ENCODE data around the gene TMEM158.

Gene TMEM158

DNA sequence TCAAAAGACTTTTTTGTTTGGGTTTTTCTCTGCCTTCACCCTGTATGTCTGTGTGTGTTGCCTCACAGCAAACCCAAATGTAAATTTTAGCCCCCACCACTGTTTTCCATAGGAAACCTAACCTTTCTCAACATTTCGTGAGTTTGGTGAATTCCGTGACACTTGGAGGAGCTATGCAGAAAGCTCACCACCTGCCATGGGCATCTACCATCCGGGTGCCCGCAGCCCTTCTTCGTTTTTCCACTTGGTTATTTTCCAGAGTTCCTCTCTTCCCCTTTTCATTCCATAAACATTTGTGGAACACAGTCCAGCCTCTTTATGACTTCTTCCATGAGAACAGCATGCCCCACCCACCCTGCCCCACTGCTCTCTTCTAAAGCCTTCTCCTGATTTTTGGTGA is 31.3 kb downstream of the TMEM158 start:
- TF ChIP-seq FOXM1 (IDR thresholded peaks at IDR 0.05; ENCODE audit: borderline replicate concordance, low read depth) = no peak
- TF ChIP-seq MAX (IDR thresholded peaks at IDR 0.05) = no peak
- TF ChIP-seq TEAD4 (IDR thresholded peaks at IDR 0.05) = no peak
- no peak for TF ChIP-seq ZBTB7A (IDR thresholded peaks at IDR 0.05; ENCODE audit: low read depth)
- TF ChIP-seq TAF1 (IDR thresholded peaks at IDR 0.05; ENCODE audit: low read depth) = no peak
- TF ChIP-seq, protein P1, sequence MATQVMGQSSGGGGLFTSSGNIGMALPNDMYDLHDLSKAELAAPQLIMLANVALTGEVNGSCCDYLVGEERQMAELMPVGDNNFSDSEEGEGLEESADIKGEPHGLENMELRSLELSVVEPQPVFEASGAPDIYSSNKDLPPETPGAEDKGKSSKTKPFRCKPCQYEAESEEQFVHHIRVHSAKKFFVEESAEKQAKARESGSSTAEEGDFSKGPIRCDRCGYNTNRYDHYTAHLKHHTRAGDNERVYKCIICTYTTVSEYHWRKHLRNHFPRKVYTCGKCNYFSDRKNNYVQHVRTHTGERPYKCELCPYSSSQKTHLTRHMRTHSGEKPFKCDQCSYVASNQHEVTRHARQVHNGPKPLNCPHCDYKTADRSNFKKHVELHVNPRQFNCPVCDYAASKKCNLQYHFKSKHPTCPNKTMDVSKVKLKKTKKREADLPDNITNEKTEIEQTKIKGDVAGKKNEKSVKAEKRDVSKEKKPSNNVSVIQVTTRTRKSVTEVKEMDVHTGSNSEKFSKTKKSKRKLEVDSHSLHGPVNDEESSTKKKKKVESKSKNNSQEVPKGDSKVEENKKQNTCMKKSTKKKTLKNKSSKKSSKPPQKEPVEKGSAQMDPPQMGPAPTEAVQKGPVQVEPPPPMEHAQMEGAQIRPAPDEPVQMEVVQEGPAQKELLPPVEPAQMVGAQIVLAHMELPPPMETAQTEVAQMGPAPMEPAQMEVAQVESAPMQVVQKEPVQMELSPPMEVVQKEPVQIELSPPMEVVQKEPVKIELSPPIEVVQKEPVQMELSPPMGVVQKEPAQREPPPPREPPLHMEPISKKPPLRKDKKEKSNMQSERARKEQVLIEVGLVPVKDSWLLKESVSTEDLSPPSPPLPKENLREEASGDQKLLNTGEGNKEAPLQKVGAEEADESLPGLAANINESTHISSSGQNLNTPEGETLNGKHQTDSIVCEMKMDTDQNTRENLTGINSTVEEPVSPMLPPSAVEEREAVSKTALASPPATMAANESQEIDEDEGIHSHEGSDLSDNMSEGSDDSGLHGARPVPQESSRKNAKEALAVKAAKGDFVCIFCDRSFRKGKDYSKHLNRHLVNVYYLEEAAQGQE (IDR thresholded peaks at IDR 0.05; ENCODE audit: low read depth) = no peak
- TF ChIP-seq TCF12 (IDR thresholded peaks at IDR 0.05; ENCODE audit: low read depth) = no peak
- no peak for TF ChIP-seq YY1 (IDR thresholded peaks at IDR 0.05; ENCODE audit: low read depth)
- no peak for TF ChIP-seq CREB1 (IDR thresholded peaks at IDR 0.05; ENCODE audit: low read depth)
- TF ChIP-seq RAD21 (IDR thresholded peaks at IDR 0.05; ENCODE audit: low read depth) = no peak
- no peak for TF ChIP-seq CEBPB (IDR thresholded peaks at IDR 0.05)
- TF ChIP-seq NFIC (IDR thresholded peaks at IDR 0.05) = no peak
- no peak for TF ChIP-seq EP300 (IDR thresholded peaks at IDR 0.05; ENCODE audit: borderline replicate concordance)
- TF ChIP-seq, protein P2, sequence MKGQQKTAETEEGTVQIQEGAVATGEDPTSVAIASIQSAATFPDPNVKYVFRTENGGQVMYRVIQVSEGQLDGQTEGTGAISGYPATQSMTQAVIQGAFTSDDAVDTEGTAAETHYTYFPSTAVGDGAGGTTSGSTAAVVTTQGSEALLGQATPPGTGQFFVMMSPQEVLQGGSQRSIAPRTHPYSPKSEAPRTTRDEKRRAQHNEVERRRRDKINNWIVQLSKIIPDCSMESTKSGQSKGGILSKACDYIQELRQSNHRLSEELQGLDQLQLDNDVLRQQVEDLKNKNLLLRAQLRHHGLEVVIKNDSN (IDR thresholded peaks at IDR 0.05) = no peak
- no peak for TF ChIP-seq EGR1 (IDR thresholded peaks at IDR 0.05)

GRCh38 chr3:45191924-45192417 is 34.1 kb downstream of the TMEM158 start:
- no peak for TF ChIP-seq EP300 (IDR thresholded peaks at IDR 0.05; ENCODE audit: borderline replicate concordance)
- TF ChIP-seq ZBTB7A (IDR thresholded peaks at IDR 0.05; ENCODE audit: low read depth) = no peak
- TF ChIP-seq TAF1 (IDR thresholded peaks at IDR 0.05; ENCODE audit: low read depth) = no peak
- TF ChIP-seq, protein P2 (IDR thresholded peaks at IDR 0.05) = no peak
- TF ChIP-seq EGR1 (IDR thresholded peaks at IDR 0.05) = no peak
- TF ChIP-seq CEBPB (IDR thresholded peaks at IDR 0.05) = no peak
- no peak for TF ChIP-seq YY1 (IDR thresholded peaks at IDR 0.05; ENCODE audit: low read depth)
- no peak for TF ChIP-seq CREB1 (IDR thresholded peaks at IDR 0.05; ENCODE audit: low read depth)
- TF ChIP-seq TEAD4 (IDR thresholded peaks at IDR 0.05) = no peak
- TF ChIP-seq, protein P1 (IDR thresholded peaks at IDR 0.05; ENCODE audit: low read depth) = no peak
- TF ChIP-seq RAD21 (IDR thresholded peaks at IDR 0.05; ENCODE audit: low read depth) = no peak
- TF ChIP-seq FOXM1 (IDR thresholded peaks at IDR 0.05; ENCODE audit: borderline replicate concordance, low read depth) = no peak
- no peak for TF ChIP-seq TCF12 (IDR thresholded peaks at IDR 0.05; ENCODE audit: low read depth)
- TF ChIP-seq MAX (IDR thresholded peaks at IDR 0.05) = no peak
- TF ChIP-seq NFIC (IDR thresholded peaks at IDR 0.05) = no peak

DNA sequence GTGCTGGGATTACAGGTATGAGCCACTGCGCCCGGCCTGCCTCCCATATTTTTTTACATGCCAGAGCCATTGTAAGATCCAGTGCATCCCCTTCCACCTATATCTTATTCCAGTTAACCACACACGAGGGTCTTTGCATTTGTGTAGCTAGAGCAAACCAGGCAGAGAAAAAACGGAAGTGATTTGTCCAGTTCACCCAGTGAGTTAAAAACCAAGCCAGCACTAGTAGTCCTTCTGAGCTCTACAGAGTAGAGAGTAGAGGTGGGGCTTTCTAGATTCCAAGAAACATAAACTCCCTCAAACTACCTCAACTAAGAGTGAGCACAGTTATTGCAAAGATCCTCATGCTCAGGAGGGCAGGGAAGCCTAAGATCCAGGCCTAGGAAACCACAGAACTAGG is 34.7 kb downstream of the TMEM158 start:
- TF ChIP-seq, protein P1 (IDR thresholded peaks at IDR 0.05; ENCODE audit: low read depth) = no peak
- TF ChIP-seq, protein P2 (IDR thresholded peaks at IDR 0.05) = no peak
- TF ChIP-seq FOXM1 (IDR thresholded peaks at IDR 0.05; ENCODE audit: borderline replicate concordance, low read depth) = no peak
- no peak for TF ChIP-seq MAX (IDR thresholded peaks at IDR 0.05)
- TF ChIP-seq CREB1 (IDR thresholded peaks at IDR 0.05; ENCODE audit: low read depth) = no peak
- TF ChIP-seq EGR1 (IDR thresholded peaks at IDR 0.05) = no peak
- TF ChIP-seq YY1 (IDR thresholded peaks at IDR 0.05; ENCODE audit: low read depth) = no peak
- no peak for TF ChIP-seq CEBPB (IDR thresholded peaks at IDR 0.05)
- no peak for TF ChIP-seq TEAD4 (IDR thresholded peaks at IDR 0.05)
- TF ChIP-seq ZBTB7A (IDR thresholded peaks at IDR 0.05; ENCODE audit: low read depth) = no peak
- no peak for TF ChIP-seq TCF12 (IDR thresholded peaks at IDR 0.05; ENCODE audit: low read depth)
- TF ChIP-seq RAD21 (IDR thresholded peaks at IDR 0.05; ENCODE audit: low read depth) = no peak
